A673 (cell line): ENCODE data around the gene ACOXL. TPM values are rescaled to one million over a fixed set of nuclear protein-coding genes. Genes with fewer than 3 reads are reported as not detected.

Experiments
- BruUV-seq: library from RNA; stranded (reverse); fragments of 400-500 nt; replicated peaks from 2 replicates; lab custom pipeline; 2021; lab: Mats Ljungman, UMichigan
- CTCF ChIA-PET: fragments of 300-600 bp; sonication (Branson Sonifier 250); formaldehyde crosslinking; loops from one replicate; lab custom pipeline; 2022; ENCODE audit warnings: antibody characterized with exemption; lab: Charles Lee
- POLR2A ChIA-PET: fragments of 300-600 bp; sonication (Branson Sonifier 250); formaldehyde crosslinking; loops from one replicate; lab custom pipeline; 2022; ENCODE audit warnings: antibody characterized with exemption; ENCODE audit not compliant: low non-redundant PET; lab: Charles Lee
- DNase-seq: peaks from one replicate; pipeline ENCODE4 v3.0.0-alpha.2; 2015; ENCODE audit warnings: low spot score
- H3K27ac ChIP-seq: fragments of 200-600 bp; sonication (generic); 2 replicates; pipeline ENCODE4 v1.5.1; 2016; ENCODE audit warnings: mixed run types, low read depth, mild to moderate bottlenecking, mixed read lengths, antibody characterized with exemption, low read length; ENCODE audit not compliant: poor library complexity, severe bottlenecking
- H3K27me3 ChIP-seq: fragments of 200-600 bp; sonication (generic); replicated peaks from 2 replicates; pipeline ENCODE4 v1.6.1; 2017; ENCODE audit warnings: mixed run types, low read depth, mild to moderate bottlenecking, mixed read lengths, antibody characterized with exemption, low read length; ENCODE audit not compliant: insufficient read depth, poor library complexity
- H3K36me3 ChIP-seq: fragments of 200-600 bp; sonication (generic); 2 replicates; pipeline ENCODE4 v1.6.1; 2016; ENCODE audit warnings: mixed run types, mild to moderate bottlenecking, mixed read lengths, antibody characterized with exemption, low read length; ENCODE audit not compliant: insufficient read depth, poor library complexity, severe bottlenecking
- H3K4me1 ChIP-seq: fragments of 200-600 bp; sonication (generic); 2 replicates; pipeline ENCODE4 v1.6.1; 2017; ENCODE audit warnings: mixed run types, mild to moderate bottlenecking, mixed read lengths, antibody characterized with exemption, low read length; ENCODE audit not compliant: insufficient read depth, poor library complexity, severe bottlenecking
- H3K4me3 ChIP-seq: fragments of 200-600 bp; sonication (generic); 2 replicates; pipeline ENCODE4 v1.5.1; 2016; ENCODE audit warnings: low read depth, mixed run types, mild to moderate bottlenecking, mixed read lengths, low read length; ENCODE audit not compliant: poor library complexity, severe bottlenecking
- H3K9me3 ChIP-seq: fragments of 200-600 bp; sonication (generic); 2 replicates; pipeline ENCODE4 v1.6.1; 2016; ENCODE audit warnings: mixed run types, low read depth, mild to moderate bottlenecking, mixed read lengths, antibody characterized with exemption, low read length; ENCODE audit not compliant: poor library complexity, severe bottlenecking
- EZH2 ChIP-seq: fragments of 200-600 bp; sonication (generic); IDR thresholded peaks from 2 replicates; pipeline ENCODE4 v1.6.1; 2017; ENCODE audit warnings: borderline replicate concordance, low read depth, mild to moderate bottlenecking, mixed read lengths, antibody characterized with exemption, low read length; ENCODE audit not compliant: poor library complexity, severe bottlenecking
- intact Hi-C: fragments of 100-400 bp; cut with micrococcal nuclease; formaldehyde crosslinking; loops from one replicate; pipeline ENCODE4 v1.10.0; 2022; ENCODE audit not compliant: unreplicated experiment
- total RNA-seq: library from RNA; stranded (reverse); gene quantifications from 2 replicates; pipeline ENCODE4 v1.2.3, GENCODE V29; 2021
- TF ChIP-seq, protein P1 (sequence below): fragments of 300-800, 200-600 bp; sonication (generic); conservative IDR thresholded peaks from 2 replicates; pipeline ENCODE4 v1.5.1; 2017; ENCODE audit warnings: low read depth, mild to moderate bottlenecking, antibody characterized with exemption, low read length, moderate library complexity, mixed read lengths

The ACOXL gene
- total RNA-seq, 1 experiment from 2014 or later, result not detected

DNA sequence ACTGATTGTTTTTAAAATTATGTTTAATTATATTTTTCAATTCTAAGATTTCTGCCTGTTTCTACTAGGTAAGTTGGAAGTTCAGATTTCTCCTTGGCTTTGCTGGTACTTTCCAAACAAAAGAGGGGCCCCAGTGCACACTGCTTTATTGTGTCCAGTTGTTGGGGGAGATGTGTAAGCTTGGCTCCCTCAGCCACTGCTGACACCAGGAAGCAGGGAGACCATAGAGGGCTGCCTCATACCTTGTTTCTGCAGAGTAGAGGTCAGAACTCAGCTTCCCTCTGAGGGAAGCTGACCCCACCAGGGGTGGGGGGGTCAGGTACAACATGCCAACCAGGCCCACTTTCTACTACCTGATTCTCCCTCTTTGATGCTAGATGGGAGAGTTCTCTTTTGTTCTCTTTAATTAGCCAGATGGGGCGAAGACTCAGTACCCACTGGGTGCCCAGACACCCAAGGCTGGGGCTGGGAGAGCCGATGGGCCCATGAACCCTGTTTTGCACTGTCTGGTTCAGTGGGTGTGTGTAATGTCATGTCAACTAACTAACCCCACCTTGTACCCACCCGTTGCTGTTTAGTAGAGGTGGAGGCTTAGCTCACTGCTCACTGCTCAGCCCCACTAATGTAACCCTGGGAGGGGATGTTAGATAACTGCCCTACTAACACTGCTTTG lies 403.0 kb downstream of the ACOXL start:
- no peak for DNase-seq
- no peaks in the 10 kb centered on the region for H3K27me3 ChIP-seq
- H3K4me1 ChIP-seq, result no peaks in the 10 kb centered on the region
- ChIA-PET CTCF (no interaction called here), POLR2A (no interaction called here)
- no TSS peak for BruUV-seq
- no peak overlapping the region for H3K4me3 ChIP-seq
- no peaks in the 10 kb centered on the region for H3K36me3 ChIP-seq
- H3K9me3 ChIP-seq, result no peaks in the 10 kb centered on the region
- H3K27ac ChIP-seq, result no peak overlapping the region
- intact Hi-C loops, result no loop called here
- no peak for TF ChIP-seq EZH2
- TF ChIP-seq, protein P1, sequence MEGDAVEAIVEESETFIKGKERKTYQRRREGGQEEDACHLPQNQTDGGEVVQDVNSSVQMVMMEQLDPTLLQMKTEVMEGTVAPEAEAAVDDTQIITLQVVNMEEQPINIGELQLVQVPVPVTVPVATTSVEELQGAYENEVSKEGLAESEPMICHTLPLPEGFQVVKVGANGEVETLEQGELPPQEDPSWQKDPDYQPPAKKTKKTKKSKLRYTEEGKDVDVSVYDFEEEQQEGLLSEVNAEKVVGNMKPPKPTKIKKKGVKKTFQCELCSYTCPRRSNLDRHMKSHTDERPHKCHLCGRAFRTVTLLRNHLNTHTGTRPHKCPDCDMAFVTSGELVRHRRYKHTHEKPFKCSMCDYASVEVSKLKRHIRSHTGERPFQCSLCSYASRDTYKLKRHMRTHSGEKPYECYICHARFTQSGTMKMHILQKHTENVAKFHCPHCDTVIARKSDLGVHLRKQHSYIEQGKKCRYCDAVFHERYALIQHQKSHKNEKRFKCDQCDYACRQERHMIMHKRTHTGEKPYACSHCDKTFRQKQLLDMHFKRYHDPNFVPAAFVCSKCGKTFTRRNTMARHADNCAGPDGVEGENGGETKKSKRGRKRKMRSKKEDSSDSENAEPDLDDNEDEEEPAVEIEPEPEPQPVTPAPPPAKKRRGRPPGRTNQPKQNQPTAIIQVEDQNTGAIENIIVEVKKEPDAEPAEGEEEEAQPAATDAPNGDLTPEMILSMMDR, result no peak

DNA sequence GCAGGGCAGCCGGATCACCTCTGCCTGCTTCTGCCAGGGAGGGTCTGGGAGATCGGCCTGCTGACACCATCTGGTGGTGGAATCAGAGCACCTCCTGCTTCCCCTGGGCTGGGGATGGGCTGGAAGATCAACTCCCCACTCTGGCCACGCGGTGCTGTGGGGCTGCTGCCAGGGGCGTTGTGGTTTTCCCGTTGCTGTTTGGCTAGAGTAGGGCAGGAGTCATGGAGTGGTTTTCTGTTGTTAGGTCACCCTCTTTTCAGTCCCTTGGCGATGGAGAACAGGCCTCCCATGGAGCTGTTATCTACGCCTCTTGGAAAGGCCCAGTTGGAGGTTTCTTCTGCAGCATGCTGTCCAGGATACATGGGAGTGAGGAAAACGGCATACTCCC lies 403.5 kb downstream of the ACOXL start:
- ChIA-PET POLR2A (no interaction called here), CTCF (no interaction called here)
- intact Hi-C loops, result no loop called here
- Histone ChIP-seq H3K4me3 (no peak overlapping the region), H3K4me1 (no peaks in the 10 kb centered on the region), H3K9me3 (no peaks in the 10 kb centered on the region), H3K27ac (no peak overlapping the region), H3K27me3 (no peaks in the 10 kb centered on the region), H3K36me3 (no peaks in the 10 kb centered on the region)
- BruUV-seq, result no TSS peak
- no peak for TF ChIP-seq EZH2
- TF ChIP-seq, protein P1, result no peak
- DNase-seq, result no peak

DNA sequence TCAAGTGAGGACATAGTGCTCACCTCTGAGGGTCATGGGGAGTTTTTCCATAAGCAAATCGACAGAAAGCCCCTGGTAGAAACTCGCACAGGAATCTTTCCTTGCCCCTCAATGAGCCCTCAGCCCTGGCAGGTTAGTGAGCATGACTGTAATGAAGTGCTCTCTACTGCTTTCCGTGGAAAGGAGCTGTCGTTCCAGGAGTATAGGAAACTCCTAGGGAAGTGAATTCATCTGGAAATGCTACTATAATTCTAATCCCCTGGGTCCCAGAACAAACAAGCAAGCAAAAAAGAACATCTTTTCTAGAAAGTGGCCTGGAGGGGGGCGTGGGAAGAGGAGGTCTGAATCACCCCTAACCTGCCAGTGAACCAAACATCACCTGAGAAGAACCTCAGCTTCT lies 406.5 kb downstream of the ACOXL start:
- Histone ChIP-seq H3K9me3 (no peaks in the 10 kb centered on the region), H3K27ac (no peak overlapping the region), H3K27me3 (no peaks in the 10 kb centered on the region), H3K4me1 (peaks cover 12% of the 10 kb centered on the region), H3K4me3 (no peak overlapping the region), H3K36me3 (no peaks in the 10 kb centered on the region)
- no peak for DNase-seq
- intact Hi-C loops, result no loop called here
- BruUV-seq, result no TSS peak
- ChIA-PET CTCF (no interaction called here), POLR2A (no interaction called here)
- TF ChIP-seq, protein P1, result no peak
- no peak for TF ChIP-seq EZH2
